ENCODE results near the gene MT1M. TPM values are rescaled to one million over a fixed set of nuclear protein-coding genes. Genes with fewer than 3 reads are reported as not detected.
"Not testable (repeated sequence)": the region's sequence is repeated elsewhere in the genome, so short reads cannot be mapped to it uniquely, and the experiment has no call there.

The MT1M gene
- total RNA-seq, 1 donor from 2014 or later, result 4.6 TPM

DNA sequence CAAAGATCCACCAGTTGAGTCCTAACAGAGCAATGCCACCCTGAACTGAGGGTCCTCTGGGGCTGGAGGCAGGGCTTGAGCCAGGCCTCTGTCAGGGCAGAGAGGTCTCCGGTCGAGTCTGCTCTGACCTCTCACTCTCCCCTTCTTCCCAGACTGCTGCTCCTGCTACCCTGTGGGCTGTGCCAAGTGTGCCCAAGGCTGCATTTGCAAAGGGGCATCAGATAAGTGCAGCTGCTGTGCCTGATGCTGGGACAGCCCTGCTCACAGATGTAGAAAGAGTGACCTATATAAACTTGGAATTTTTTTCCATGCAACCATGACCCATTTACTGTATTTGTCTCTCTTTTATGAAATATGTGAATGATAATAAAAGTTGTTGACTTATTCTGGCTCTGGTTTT, 16.8 kb downstream of the MT1M start:
- DNase-seq (ENCODE audit: low spot score), result no peak

DNA sequence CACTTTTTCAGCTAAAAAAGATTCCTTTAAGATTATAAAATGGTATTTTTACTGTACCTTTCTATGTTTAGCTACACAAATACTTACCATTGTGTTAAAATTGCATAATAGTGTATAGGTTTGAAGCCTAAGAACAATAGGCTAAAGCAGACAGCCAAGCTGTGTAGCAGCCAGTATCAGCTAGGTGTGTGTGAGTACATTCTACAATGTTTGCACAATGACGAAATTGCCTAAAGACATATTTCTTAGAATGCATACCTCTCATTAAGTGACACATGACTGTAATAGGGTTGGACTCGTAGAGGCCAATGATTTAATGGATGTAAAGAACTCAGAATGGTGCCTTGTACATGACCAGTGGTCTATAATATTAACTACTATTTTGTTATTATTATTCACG, 17.4 kb downstream of the MT1M start:
- DNase-seq (ENCODE audit: low spot score), result no peak

DNA sequence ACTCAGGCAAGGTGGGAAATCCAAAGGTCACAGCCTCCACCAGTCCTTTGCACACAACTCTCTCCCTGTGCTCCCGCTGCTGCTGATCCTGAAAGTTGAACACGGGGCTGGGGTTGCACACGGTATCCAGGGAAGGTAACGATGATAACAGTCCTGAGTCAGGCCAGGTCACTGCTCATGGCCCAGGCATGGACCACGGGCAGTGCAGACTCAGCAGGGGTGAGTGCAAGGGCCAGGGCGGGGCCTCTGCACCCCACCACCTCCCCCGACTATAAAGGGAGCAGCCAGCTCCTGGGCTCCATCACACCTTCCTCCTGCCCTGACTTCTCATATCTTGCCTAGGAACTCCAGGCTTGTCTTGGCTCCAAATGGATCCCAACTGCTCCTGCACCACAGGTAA, 19.1 kb downstream of the MT1M start, which contains the start of gene MT1B:
MT1B (plus strand) TSS at position 301 of the 400 bp plus-strand sequence; CDS start at position 369, 68 bp downstream.
- no peak for DNase-seq (ENCODE audit: low spot score)

DNA sequence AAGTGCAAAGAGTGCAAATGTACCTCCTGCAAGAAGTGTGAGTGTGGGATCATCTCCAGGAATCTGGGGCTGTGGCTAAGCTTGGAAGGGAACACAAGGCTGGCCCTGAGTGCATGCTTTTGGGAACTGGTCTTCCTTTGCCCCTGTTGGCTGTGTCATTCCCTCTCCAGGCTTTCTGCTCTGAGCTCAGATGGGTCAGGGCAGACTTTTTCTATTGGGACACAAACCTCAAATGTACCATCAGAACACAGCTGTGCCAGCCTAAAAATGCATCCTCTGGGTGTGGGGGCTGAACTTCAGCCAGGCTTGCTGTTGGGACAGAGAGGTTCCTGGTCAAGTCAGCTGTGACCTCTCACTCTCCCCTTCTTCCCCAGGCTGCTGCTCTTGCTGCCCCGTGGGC, 20.1 kb downstream of the MT1M start:
- DNase-seq (ENCODE audit: low spot score), result no peak

DNA sequence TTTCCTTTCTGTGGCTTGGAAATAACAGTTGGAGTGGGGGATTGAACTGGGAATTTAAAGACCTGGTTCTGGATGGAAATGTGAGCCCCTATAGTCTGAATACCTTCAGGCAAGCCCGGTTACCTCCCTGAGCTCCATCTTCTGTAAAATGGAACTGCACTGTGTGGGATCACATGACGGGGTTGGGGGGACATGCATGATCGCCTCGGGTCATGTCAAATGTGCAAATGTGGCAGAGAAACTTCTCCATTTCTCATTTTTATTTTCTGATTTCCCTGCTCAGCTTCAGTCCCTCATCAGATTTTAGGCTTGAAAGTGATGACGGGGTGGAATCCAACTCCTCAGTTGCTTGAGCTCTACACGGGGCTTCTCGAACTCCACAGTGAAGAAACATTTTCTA, 20.8 kb downstream of the MT1M start:
- no peak for DNase-seq (ENCODE audit: low spot score)

- DNase-seq (ENCODE audit: low spot score), result peak; percentile 90
Observed at GRCh38 chr16:56657555-56658326, 25.3 kb downstream of the MT1M start, which contains the start of gene MT1F. Gene MT1F (plus strand): TSS chr16:56657959. CDS start chr16:56658059, 100 bp downstream.

- DNase-seq (ENCODE audit: low spot score), result no peak
Observed at GRCh38 chr16:56658327-56658875, 25.9 kb downstream of the MT1M start.

DNA sequence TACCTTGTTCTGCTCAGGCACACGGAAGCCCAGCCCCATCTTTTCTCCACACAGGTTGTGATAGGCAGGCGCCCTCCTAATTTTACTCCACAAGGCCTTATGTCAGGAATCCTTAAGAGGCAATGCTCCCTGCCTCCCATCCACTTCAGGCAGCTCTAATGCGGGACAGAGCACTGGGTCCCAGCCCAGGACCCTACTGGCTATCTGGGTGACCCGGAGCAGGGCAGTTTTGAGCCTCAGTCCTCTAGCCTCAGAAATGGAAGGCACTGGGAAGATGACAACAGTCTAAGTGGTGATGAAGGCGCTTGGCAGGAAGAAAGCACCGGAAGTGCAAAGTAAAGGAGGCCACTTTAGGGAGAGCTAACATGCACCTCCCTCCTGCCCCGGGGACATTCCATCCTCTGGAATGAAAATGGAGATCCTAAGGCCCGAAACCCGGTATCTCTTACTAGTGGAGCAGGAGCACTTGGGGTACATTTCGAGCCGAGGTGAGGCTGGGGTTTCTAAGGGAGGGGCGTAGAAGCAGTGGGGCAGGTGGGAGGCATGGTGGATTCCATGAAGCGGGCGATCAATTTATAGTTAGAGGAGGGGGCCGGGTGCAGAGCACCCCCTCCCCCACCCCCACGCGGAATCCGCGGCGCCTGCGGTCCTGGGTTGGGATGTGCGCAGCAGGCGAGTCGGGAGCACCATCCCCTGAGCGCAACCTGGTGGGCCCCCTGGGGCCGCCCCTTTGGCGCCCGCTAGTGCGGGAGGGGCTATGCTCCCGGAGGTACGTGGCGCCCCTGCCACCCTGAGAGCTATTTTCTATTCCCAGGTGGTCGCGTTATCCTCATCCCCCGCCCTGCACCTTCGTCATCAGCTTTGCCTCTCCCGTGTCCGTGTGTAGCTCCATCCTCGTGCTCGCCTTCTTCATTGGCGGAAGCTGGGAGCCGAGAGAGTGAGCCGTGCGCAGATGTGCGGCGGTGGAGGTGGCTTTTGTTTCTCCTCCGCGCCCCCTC, 30.2 kb downstream of the MT1M start:
- DNase-seq (ENCODE audit: low spot score), result no peak

DNA sequence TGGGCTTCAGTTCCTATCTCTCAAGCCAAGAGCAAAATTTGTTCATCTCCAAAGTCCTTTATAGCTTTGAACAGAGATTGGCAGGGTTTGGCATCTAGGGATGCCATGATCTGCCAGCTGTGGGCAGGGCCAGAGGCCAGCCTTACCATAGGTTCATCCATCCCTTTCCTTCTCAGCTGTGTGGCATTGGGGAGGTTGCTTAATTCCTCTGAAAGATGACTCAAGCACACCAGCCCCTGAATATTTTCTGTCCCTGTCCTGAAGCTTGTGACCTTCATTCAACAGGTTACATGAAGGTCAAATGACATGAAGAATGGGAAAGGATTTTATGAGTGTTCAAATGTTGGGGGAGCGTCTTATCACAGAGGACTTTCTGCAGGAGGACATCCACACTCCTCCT, 32.0 kb downstream of the MT1M start:
- DNase-seq (ENCODE audit: low spot score), result no peak

DNA sequence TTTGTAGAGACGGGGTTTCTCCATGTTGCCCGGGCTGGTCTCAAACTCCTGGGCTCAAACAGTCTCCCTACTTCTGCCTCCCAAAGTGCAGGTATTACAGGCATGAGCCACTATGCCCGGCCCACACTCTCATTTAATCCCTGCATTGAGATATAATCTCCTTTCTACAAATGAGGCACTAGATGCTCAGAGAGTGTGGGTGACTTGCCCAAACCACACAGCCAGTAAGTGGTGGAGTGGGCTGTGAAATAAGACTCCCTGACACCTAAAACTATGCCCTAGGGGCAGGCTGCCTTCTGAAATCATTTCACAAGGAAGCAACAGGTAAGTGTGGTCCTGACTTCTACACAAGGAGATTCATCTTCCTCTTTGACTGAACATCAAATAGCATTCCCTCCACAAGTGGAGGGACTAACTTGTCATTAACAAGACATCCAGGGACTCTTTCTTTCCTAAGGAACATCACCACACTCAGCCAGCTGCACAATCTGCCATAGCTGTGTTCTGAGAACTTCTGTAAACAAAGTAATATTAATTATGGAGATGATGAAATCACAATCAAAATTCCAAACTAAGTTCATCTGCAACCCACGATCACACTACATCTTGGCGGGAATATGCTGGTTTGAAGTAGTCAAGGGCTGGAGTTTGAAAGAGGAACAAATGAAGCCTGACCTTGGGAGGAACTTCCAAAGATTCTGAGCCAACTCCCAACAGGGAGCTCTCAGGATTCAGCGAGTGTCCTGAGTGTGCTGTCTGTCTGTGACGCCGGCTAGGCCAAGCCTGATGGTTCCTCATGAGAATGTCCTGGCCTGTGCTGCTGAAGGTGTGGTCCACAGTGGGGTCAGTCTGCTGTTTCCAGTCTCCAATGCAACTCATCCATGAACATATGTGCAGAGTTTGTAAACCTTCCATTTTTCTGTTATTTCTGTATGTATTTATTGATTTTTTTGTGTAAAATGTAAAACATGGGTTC, 33.1 kb downstream of the MT1M start:
- DNase-seq (ENCODE audit: low spot score), result not testable (repeated sequence)

DNA sequence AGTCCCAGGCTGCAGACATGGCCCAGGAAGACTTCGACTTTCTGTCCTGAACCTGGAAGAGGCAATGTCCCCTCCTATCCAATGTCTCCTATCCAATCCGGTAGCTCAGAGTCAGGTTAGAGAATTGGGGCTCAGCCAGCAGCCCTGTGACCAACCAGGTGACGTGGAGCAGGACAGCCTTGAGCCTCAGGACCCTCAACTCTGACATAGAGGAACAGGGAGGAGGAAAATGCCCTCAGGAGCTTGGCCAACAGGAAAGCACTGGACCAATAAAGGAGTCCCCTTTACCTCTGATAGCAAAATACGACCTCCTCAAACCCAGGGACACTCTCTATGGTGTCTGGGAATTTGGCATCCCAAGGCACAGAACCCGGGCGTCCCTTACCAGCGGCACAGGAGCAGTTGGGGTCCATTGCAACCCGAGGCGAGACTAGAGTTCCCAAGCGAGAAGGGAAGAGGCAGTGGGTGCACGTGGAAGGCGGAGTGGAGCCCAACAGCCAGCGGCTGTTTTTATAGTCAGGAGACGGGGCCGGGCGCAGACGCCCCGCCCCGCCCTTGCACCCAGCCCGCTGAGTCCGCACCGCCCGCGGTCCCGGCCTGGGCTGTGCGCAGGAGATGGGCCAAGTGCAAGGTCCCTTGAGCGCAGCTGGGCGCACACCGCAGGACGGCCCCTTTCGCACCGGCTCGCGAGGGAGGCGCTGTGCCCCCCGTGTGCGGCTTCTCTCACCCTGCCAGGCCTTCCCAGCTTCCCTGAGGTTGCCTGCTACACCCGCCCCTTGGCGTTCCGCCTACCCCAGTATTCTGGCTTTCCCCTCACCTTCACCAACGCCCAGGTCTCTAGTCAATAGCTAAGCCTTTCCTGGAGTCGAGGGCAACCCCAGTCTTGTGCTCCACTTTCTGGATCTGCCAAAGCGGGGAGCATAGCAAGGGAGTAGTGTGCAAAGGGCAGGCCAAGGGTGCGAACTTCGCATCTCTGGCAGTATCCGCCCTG, 35.4 kb downstream of the MT1M start, which contains the start of gene MT1G:
MT1G (minus strand) TSS at position 485 of the 991 bp plus-strand sequence; CDS start at position 413, 72 bp downstream.
- DNase-seq (ENCODE audit: low spot score), result peak; percentile 42

GRCh38 chr16:56669005-56669839, 36.8 kb downstream of the MT1M start, which contains the start of gene MT1H:
Gene MT1H (plus strand): TSS chr16:56669814. CDS start chr16:56669885, 71 bp downstream.
- DNase-seq (ENCODE audit: low spot score), result no peak

DNA sequence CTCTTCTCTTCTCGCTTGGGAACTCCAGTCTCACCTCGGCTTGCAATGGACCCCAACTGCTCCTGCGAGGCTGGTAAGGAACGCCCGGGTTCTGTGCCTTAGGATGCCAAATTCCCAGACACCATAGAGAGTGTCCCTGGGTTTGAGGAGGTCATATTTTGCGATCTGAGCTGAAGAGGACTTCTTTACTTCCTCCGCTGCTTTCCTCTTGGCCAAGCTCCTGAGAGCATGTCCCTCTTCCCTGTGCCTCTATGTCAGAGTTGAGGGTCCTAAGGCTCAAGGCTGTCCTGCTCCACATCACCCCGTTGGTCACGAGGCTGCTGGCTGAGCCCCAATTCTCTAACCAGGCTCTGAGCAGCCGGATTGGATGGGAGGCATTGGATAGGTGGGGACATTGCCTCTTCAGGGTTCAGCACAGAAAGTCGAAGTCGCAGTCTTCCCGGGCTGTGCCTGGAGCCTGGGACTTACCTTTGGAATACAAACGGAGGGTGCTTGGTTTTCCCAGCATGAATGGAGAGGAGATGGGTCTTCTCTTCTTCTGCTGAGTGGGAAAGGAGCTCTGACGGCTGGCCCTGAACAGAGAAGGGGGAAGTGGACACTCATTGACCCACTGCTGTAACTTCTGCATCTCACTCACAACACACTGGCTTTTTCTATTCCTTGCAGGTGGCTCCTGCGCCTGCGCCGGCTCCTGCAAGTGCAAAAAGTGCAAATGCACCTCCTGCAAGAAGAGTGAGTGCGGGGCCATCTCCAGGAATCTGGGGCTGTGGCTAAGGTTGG, 37.6 kb downstream of the MT1M start:
- DNase-seq (ENCODE audit: low spot score), result no peak

GRCh38 chr16:56670620-56670934, 38.1 kb downstream of the MT1M start:
- no peak for DNase-seq (ENCODE audit: low spot score)

GRCh38 chr16:56671691-56672090, 39.2 kb downstream of the MT1M start:
- not testable (repeated sequence) for DNase-seq (ENCODE audit: low spot score)

DNA sequence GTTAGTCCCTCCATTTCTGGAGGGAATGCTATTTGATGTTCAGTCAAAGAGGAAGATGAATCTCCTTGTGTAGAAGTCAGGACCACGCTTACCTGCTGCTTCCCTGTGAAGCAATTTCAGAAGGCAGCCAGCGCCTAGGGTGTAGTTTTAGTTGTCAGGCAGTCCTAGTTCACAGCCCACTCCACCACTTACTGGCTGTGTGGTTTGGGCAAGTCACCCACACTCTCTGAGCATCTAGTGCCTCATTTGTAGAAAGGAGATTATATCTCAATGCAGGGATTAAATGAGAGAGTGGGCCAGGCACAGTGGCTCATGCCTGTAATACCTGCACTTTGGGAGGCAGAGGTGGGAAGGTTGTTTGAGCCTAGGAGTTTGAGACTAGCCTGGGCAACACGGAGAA, 39.7 kb downstream of the MT1M start:
- DNase-seq (ENCODE audit: low spot score), result not testable (repeated sequence)

DNA sequence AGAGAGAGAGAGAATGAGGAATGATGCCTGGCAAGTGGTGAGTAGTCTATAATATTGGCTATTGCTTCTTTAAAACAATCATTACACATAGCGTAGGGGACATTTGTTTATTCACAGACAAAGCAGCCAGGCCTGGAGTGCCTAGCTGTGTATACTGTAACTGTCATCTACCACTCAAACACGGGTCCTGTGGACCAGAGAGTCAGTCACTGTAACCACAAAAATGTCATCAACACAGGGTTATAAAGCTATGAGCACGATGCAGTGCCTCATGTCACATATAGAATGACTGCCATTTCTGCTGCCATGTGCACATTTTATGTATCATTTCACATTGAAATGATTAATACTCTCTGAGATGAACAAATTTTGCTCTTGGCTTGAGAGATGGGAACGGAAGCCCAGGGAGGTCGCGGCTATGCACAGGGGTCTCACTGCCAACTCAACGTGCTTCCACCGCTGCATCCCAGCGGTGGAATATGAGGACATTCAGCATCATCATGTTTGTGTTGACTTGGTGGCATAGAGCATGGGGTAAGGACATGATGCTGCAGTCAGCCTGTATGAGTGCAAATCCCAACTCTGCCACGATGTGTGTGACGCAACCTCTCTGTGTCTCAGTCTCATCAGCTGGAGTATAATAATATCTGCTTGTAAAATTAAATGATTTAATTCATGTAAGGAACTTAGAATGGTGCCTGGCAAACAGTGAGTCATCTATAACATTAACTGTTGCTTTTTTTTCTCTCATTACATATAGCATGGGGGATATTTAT, 40.5 kb downstream of the MT1M start:
- no peak for DNase-seq (ENCODE audit: low spot score)

Measured in mucosa of gallbladder (tissue), 1 donor.